CD8-positive, alpha-beta memory T cell (primary cell): ENCODE results near the gene SGCD. TPM values are rescaled to one million over a fixed set of nuclear protein-coding genes. Genes with fewer than 3 reads are reported as not detected.

Experiments
- CTCF ChIA-PET: fragments of 350-600 bp; sonication (Branson Sonifier 250); formaldehyde crosslinking; loops from one replicate; lab custom pipeline; 2021; ENCODE audit warnings: antibody characterized with exemption; lab: Charles Lee
- POLR2A ChIA-PET: fragments of 350-600 bp; sonication (Branson Sonifier 250); formaldehyde crosslinking; loops from one replicate; lab custom pipeline; 2021; ENCODE audit warnings: antibody characterized with exemption; lab: Charles Lee
- DNase-seq, 5 donors: peaks; one replicate each; pipeline versions ENCODE4 v3.0.0 to v3.0.0-alpha.2; 2020 to 2022; ENCODE audit warnings: mixed read lengths in 1 of 5
- H3K27ac ChIP-seq: one replicate; pipeline ENCODE4 v1.7.0; 2013; ENCODE audit warnings: low read depth, mild to moderate bottlenecking, low read length, moderate library complexity
- H3K27me3 ChIP-seq: 2 replicates; pipeline ENCODE4 v1.7.0; 2013; ENCODE audit warnings: low read length, mild to moderate bottlenecking; ENCODE audit not compliant: insufficient read depth, poor library complexity, severe bottlenecking
- H3K36me3 ChIP-seq: 2 replicates; pipeline ENCODE4 v1.7.0; 2013; ENCODE audit warnings: mild to moderate bottlenecking, low read length, moderate library complexity; ENCODE audit not compliant: insufficient read depth
- H3K4me1 ChIP-seq: 2 replicates; pipeline ENCODE4 v1.7.0; 2013; ENCODE audit warnings: mild to moderate bottlenecking, low read length, moderate library complexity; ENCODE audit not compliant: insufficient read depth
- H3K4me3 ChIP-seq: 2 replicates; pipeline ENCODE4 v1.7.0; 2013; ENCODE audit warnings: mild to moderate bottlenecking, low read length
- H3K9me3 ChIP-seq: 2 replicates; pipeline ENCODE4 v1.7.0; 2013; ENCODE audit warnings: mild to moderate bottlenecking, low read length
- H3K27ac Mint-ChIP-seq, 8 donors: one replicate each; pipeline ENCODE4 v1.8.0; 2020 to 2021; ENCODE audit warnings: mixed read lengths in 8 of 8, mild to moderate bottlenecking in 6 of 8, inconsistent platforms in 3 of 8, moderate library complexity in 3 of 8
- H3K27me3 Mint-ChIP-seq, 2 donors: one replicate each; pipeline ENCODE4 v1.8.0; 2020 to 2021; ENCODE audit warnings: mixed read lengths in 2 of 2, mild to moderate bottlenecking in 1 of 2, moderate library complexity in 1 of 2
- H3K36me3 Mint-ChIP-seq, 3 donors: one replicate each; pipeline ENCODE4 v1.8.0; 2020 to 2021; ENCODE audit warnings: mixed read lengths in 3 of 3, inconsistent platforms in 1 of 3, mild to moderate bottlenecking in 1 of 3
- H3K4me1 Mint-ChIP-seq, 3 donors: one replicate each; pipeline ENCODE4 v1.8.0; 2020 to 2021; ENCODE audit warnings: mixed read lengths in 3 of 3, inconsistent platforms in 1 of 3, mild to moderate bottlenecking in 1 of 3
- H3K4me3 Mint-ChIP-seq, 7 donors: one replicate each; pipeline ENCODE4 v1.8.0; 2020 to 2021; ENCODE audit warnings: mixed read lengths in 7 of 7, mild to moderate bottlenecking in 6 of 7, moderate library complexity in 4 of 7, inconsistent platforms in 2 of 7
- H3K9me3 Mint-ChIP-seq, 5 donors: one replicate each; pipeline ENCODE4 v1.8.0; 2020 to 2022; ENCODE audit warnings: mixed read lengths in 5 of 5, mild to moderate bottlenecking in 3 of 5, moderate library complexity in 2 of 5, inconsistent platforms in 1 of 5
- polyA plus RNA-seq: library from polyadenylated mRNA; unstranded; fragments of 300-500 nt; fragmentation: Illumina TruSeq; gene quantifications from one replicate; pipeline ENCODE4 v1.2.3, GENCODE V29; 2021
- total RNA-seq, 2 experiments: library from RNA; stranded (reverse); gene quantifications; one replicate each; pipeline ENCODE4 v1.2.3, GENCODE V29; 2021

The SGCD gene
- total and polyA plus RNA-seq, 3 experiments from 2014 or later = 0.11 to 0.14 (median 0.11) TPM

DNA sequence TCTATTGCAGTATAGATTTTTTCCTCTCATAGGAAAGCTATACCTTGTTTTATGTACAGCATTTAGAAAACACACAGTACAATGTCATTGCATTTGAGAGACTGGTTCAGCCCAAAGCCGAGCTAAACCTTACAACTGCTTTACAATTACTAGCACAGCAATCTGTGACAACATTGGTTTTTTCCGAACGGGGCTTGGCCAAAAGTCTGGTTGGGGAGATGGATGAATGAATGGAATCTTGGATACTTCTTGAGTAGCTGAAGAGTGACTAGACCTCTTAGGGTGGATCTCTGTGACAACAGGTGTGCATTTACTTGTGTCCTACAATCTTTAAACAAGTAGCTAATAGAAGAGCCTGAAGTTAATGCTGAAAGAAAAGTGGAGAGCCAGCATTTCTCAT lies 1.2 kb downstream of the SGCD start:
- Mint-ChIP-seq H3K4me1 (no peaks in the 10 kb centered on the region), H3K9me3 (no peaks in the 10 kb centered on the region), H3K4me3 (no peak overlapping the region), H3K27ac (no peak overlapping the region), H3K36me3 (peaks cover 0 to 1% (median 0%) of the 10 kb centered on the region in 3 donors), H3K27me3 (peaks cover 7 to 13% of the 10 kb centered on the region in 2 donors)
- ChIA-PET POLR2A (no interaction called here), CTCF (no interaction called here)
- Histone ChIP-seq H3K27me3 (no peaks in the 10 kb centered on the region), H3K36me3 (no peaks in the 10 kb centered on the region), H3K27ac (no peak overlapping the region), H3K4me3 (no peak overlapping the region), H3K9me3 (no peaks in the 10 kb centered on the region), H3K4me1 (no peaks in the 10 kb centered on the region)
- no peak for DNase-seq

DNA sequence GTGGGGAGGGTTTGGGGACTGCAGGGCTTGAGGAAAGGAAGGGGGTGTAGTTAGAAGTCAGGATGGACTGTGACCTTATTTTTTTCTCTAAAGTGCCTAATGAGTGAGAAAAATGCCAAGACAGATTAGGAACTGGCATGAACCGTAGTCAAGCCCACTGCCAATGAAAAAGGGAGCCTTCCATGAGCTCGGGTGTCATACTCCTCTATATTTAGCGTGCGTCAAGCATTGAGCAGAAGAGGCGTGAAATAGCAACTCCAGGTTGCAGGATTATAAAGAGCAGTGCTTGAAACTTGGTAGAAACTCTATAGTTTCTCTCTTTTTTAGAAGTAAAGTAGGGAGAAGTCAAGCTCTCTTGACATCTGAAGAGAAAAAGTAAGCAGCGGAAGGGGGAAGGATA lies 1.8 kb downstream of the SGCD start:
- H3K4me1 Mint-ChIP-seq = no peaks in the 10 kb centered on the region
- CTCF ChIA-PET = no interaction called here
- POLR2A ChIA-PET = no interaction called here
- H3K36me3 Mint-ChIP-seq = peaks cover 0 to 1% (median 0%) of the 10 kb centered on the region in 3 donors
- peaks cover 7 to 13% of the 10 kb centered on the region in 2 donors for H3K27me3 Mint-ChIP-seq
- H3K27ac Mint-ChIP-seq = no peak overlapping the region
- H3K27me3 ChIP-seq = no peaks in the 10 kb centered on the region
- H3K27ac ChIP-seq = no peak overlapping the region
- H3K9me3 Mint-ChIP-seq = no peaks in the 10 kb centered on the region
- no peaks in the 10 kb centered on the region for H3K36me3 ChIP-seq
- H3K4me3 ChIP-seq = no peak overlapping the region
- no peaks in the 10 kb centered on the region for H3K9me3 ChIP-seq
- no peaks in the 10 kb centered on the region for H3K4me1 ChIP-seq
- no peak for DNase-seq
- H3K4me3 Mint-ChIP-seq = no peak overlapping the region

DNA sequence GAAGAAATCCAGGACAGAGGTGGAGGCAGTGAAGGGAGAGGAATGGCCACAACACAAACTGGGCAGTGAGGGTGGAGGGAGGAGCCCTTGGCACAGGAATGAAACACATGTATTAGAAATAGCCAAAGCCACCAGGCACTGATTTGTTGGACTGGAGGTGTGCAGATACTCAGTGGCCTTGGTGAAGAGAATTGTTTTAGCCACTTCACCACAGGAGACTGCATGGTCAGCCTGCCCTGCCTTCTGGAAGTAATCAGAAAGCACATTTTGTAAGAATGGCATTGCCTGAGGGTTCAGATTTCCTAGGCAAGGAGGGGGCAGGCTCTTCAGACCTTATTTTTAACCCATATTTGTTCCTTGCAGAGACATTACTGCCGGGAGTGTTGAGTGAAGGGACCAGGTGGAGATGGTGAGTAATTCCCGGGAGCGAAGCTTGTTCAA lies 2.2 kb downstream of the SGCD start:
- CTCF ChIA-PET = no interaction called here
- H3K9me3 Mint-ChIP-seq = no peaks in the 10 kb centered on the region
- no peak overlapping the region for H3K4me3 Mint-ChIP-seq
- H3K27me3 Mint-ChIP-seq = peaks cover 7 to 13% of the 10 kb centered on the region in 2 donors
- H3K36me3 ChIP-seq = no peaks in the 10 kb centered on the region
- H3K4me1 ChIP-seq = no peaks in the 10 kb centered on the region
- no peak overlapping the region for H3K27ac ChIP-seq
- H3K27ac Mint-ChIP-seq = no peak overlapping the region
- no peaks in the 10 kb centered on the region for H3K4me1 Mint-ChIP-seq
- no peaks in the 10 kb centered on the region for H3K9me3 ChIP-seq
- H3K4me3 ChIP-seq = no peak overlapping the region
- POLR2A ChIA-PET = no interaction called here
- DNase-seq = no peak
- H3K27me3 ChIP-seq = no peaks in the 10 kb centered on the region
- peaks cover 0 to 1% (median 0%) of the 10 kb centered on the region in 3 donors for H3K36me3 Mint-ChIP-seq

DNA sequence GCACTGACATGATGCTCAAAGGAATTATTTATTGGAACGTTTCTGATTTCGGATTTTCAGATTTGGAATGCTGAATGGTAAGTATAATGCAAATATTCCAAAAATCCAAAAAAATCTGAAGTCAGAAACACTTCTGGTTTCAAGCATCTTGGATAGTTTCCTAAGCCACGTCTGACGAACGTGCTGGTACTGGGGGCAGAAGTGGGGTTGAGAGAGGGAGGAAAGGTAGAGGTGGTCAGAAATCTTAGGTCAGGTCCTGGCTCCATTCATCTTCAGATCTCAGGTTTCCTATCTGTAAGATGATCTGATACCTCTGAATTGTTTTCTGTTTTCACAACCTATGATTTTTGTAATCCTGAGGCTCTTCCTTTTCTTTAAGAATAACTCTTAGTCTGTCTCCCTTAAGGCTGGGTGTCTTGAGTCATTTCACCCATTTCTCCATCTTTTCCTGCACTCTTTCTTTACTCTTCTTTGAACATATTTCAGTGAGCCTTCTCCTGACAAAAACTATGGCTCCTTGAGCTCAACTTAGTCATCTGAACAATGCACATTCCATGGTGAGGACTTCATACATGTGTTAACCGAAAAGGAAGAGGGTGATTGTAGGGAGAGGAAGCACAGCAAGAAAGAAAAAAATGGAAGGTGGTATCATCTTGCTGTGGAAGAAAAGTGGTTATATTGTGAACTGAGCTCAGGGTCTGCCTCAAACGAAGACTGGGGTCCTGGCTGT lies 3.3 kb downstream of the SGCD start:
- Histone ChIP-seq H3K4me1 (no peaks in the 10 kb centered on the region), H3K27ac (no peak overlapping the region), H3K27me3 (no peaks in the 10 kb centered on the region), H3K9me3 (no peaks in the 10 kb centered on the region), H3K36me3 (no peaks in the 10 kb centered on the region), H3K4me3 (no peak overlapping the region)
- peaks cover 7 to 13% of the 10 kb centered on the region in 2 donors for H3K27me3 Mint-ChIP-seq
- no peak overlapping the region for H3K27ac Mint-ChIP-seq
- peaks cover 0 to 1% (median 0%) of the 10 kb centered on the region in 3 donors for H3K36me3 Mint-ChIP-seq
- DNase-seq = no peak
- H3K4me1 Mint-ChIP-seq = no peaks in the 10 kb centered on the region
- CTCF ChIA-PET = no interaction called here
- POLR2A ChIA-PET = no interaction called here
- no peak overlapping the region for H3K4me3 Mint-ChIP-seq
- H3K9me3 Mint-ChIP-seq = no peaks in the 10 kb centered on the region

DNA sequence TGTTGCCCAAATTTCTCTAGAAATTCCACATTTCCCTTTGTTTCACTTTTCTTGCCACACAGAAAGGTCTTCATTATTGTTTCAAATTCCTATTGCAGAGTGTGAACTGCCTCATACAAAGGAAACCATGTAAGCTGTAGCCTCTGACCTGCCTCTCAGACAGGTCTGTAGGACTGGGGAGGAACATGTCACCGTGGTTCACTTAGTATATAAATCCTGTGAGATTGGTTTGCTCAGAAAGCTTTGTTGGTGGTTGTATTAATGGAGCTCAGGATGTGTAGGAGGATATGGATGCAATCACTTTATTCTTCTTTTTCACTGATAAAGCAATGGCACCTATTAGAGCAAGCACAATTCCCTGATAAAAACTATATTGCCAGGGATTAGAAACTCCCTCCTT lies 4.2 kb downstream of the SGCD start:
- POLR2A ChIA-PET = no interaction called here
- no peaks in the 10 kb centered on the region for H3K4me1 Mint-ChIP-seq
- no peak overlapping the region for H3K27ac Mint-ChIP-seq
- H3K9me3 Mint-ChIP-seq = no peaks in the 10 kb centered on the region
- DNase-seq = no peak
- no peaks in the 10 kb centered on the region for H3K36me3 ChIP-seq
- peaks cover 2 to 13% of the 10 kb centered on the region in 2 donors for H3K27me3 Mint-ChIP-seq
- no peak overlapping the region for H3K27ac ChIP-seq
- no peaks in the 10 kb centered on the region for H3K4me1 ChIP-seq
- H3K9me3 ChIP-seq = no peaks in the 10 kb centered on the region
- peaks cover 0 to 1% (median 0%) of the 10 kb centered on the region in 3 donors for H3K36me3 Mint-ChIP-seq
- CTCF ChIA-PET = no interaction called here
- H3K4me3 Mint-ChIP-seq = no peak overlapping the region
- H3K4me3 ChIP-seq = no peak overlapping the region
- H3K27me3 ChIP-seq = no peaks in the 10 kb centered on the region

DNA sequence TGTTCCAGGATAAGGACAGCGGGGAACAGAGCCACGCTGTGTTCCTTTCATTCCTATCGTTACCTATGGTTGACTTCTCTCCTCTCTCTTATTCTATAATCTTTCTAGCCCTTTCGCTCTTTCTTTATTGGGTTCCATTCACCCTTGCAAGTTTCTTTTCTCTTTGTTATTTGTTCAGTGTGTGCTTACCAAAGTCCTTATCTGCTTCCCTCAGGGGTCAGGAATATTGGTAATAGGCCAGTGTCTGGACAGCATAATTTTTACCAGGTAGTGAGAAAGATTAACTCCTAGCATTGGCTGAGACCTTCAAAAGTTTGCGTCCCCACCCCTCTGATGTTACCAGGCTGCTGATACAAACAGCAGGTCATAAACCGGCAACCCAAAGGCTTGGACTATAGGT lies 4.9 kb downstream of the SGCD start:
- Mint-ChIP-seq H3K27me3 (peaks cover 0 to 9% of the 10 kb centered on the region in 2 donors), H3K27ac (peak overlapping the region in 1 of 8 donors; percentile 29), H3K4me3 (no peak overlapping the region), H3K4me1 (no peaks in the 10 kb centered on the region), H3K36me3 (peaks cover 0 to 1% (median 0%) of the 10 kb centered on the region in 3 donors), H3K9me3 (no peaks in the 10 kb centered on the region)
- H3K36me3 ChIP-seq = no peaks in the 10 kb centered on the region
- no peak overlapping the region for H3K4me3 ChIP-seq
- H3K4me1 ChIP-seq = no peaks in the 10 kb centered on the region
- ChIA-PET CTCF (no interaction called here), POLR2A (no interaction called here)
- no peaks in the 10 kb centered on the region for H3K9me3 ChIP-seq
- H3K27me3 ChIP-seq = no peaks in the 10 kb centered on the region
- no peak for DNase-seq
- no peak overlapping the region for H3K27ac ChIP-seq

DNA sequence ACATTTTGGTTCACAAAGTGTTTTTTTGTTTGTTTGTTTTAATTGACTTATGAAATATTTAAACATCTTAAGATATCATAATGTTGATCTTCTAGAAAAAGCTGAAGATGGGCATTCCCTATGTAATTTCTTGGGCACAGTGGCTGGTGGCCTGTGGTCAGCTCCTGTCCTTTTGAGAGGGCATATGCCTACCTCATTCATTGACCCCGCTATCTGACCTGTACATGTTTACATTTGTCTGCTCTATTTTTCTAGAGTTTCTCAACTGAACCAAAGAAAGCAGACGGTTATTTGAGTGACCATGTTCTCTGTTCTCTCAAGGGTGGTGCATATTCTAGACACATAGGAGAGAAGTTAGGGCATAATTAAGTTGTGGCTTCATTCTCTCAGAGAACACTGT lies 5.3 kb downstream of the SGCD start:
- DNase-seq = no peak
- H3K27me3 ChIP-seq = no peaks in the 10 kb centered on the region
- H3K27ac Mint-ChIP-seq = no peak overlapping the region
- H3K4me3 Mint-ChIP-seq = no peak overlapping the region
- no peaks in the 10 kb centered on the region for H3K9me3 Mint-ChIP-seq
- peaks cover 0 to 6% of the 10 kb centered on the region in 2 donors for H3K27me3 Mint-ChIP-seq
- ChIA-PET CTCF (no interaction called here), POLR2A (no interaction called here)
- H3K4me3 ChIP-seq = no peak overlapping the region
- H3K27ac ChIP-seq = no peak overlapping the region
- peaks cover 0 to 1% (median 0%) of the 10 kb centered on the region in 3 donors for H3K36me3 Mint-ChIP-seq
- no peaks in the 10 kb centered on the region for H3K36me3 ChIP-seq
- H3K4me1 Mint-ChIP-seq = no peaks in the 10 kb centered on the region
- no peaks in the 10 kb centered on the region for H3K9me3 ChIP-seq
- H3K4me1 ChIP-seq = no peaks in the 10 kb centered on the region

DNA sequence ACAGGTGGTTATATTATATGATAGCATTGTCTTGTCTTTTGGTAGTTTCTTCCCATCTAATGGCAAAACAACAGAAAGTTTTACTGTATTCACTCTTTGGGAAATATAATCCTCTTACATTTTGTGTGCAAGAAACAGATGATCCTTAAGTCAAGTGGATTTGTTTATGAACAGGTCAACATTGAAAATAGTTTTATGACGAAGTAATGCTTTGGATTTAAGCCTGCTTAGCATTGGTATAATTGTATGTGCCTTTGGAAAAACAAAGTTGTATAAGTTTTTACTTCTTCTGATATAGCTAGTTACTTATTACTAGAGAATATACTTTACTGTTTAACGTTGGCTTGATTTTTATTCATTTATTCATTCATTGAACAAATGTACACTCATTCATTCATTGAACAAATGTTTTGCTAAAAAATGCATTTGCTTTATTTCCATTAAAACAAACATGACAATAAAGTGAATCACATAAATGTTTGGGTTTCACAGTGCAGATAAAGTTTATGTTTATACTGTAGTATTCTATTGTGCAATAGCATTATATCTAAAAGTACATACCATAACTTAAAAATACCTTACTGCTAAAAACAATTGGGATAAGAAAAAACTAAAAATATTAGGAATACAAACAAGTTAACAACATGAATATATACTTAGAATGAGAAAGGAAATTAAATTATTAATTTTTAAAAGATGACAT lies 12.3 kb downstream of the SGCD start:
- no peak overlapping the region for H3K27ac Mint-ChIP-seq
- H3K4me1 Mint-ChIP-seq = no peaks in the 10 kb centered on the region
- no peaks in the 10 kb centered on the region for H3K9me3 Mint-ChIP-seq
- no peaks in the 10 kb centered on the region for H3K36me3 ChIP-seq
- no peaks in the 10 kb centered on the region for H3K36me3 Mint-ChIP-seq
- H3K4me3 ChIP-seq = no peak overlapping the region
- no peaks in the 10 kb centered on the region for H3K4me1 ChIP-seq
- H3K4me3 Mint-ChIP-seq = no peak overlapping the region
- no peaks in the 10 kb centered on the region for H3K9me3 ChIP-seq
- no peak for DNase-seq
- H3K27ac ChIP-seq = no peak overlapping the region
- H3K27me3 Mint-ChIP-seq = peaks cover 0 to 6% of the 10 kb centered on the region in 2 donors
- ChIA-PET CTCF (no interaction called here), POLR2A (no interaction called here)
- H3K27me3 ChIP-seq = peaks cover under 1% of the 10 kb centered on the region
